Measurements from ENCODE around the gene NFASC.

NFASC gene

GRCh38 chr1:204889681-204890383 lies 19.2 kb downstream of the NFASC start:
- DNase-seq (ENCODE audit: low read depth) = no peak

- DNase-seq (ENCODE audit: low read depth) = no peak
Measured at GRCh38 chr1:204891860-204892259, 21.2 kb downstream of the NFASC start.

GRCh38 chr1:204894031-204894430 lies 23.4 kb downstream of the NFASC start:
- DNase-seq (ENCODE audit: low read depth) = no peak

- no peak for DNase-seq (ENCODE audit: low read depth)
Measured at GRCh38 chr1:204894606-204895005, 23.9 kb downstream of the NFASC start.

GRCh38 chr1:204896023-204896422 lies 25.4 kb downstream of the NFASC start:
- no peak for DNase-seq (ENCODE audit: low read depth)

- no peak for DNase-seq (ENCODE audit: low read depth)
Measured at GRCh38 chr1:204896787-204897469, 26.3 kb downstream of the NFASC start.

GRCh38 chr1:204900721-204901120 lies 30.1 kb downstream of the NFASC start:
- DNase-seq (ENCODE audit: low read depth) = no peak

GRCh38 chr1:204902671-204903070 lies 32.0 kb downstream of the NFASC start:
- no peak for DNase-seq (ENCODE audit: low read depth)

- DNase-seq (ENCODE audit: low read depth) = no peak
Measured at GRCh38 chr1:204904228-204904810, 33.7 kb downstream of the NFASC start.

- no peak for DNase-seq (ENCODE audit: low read depth)
Measured at GRCh38 chr1:204909109-204909508, 38.4 kb downstream of the NFASC start.

- no peak for DNase-seq (ENCODE audit: low read depth)
Measured at GRCh38 chr1:204915861-204916495, 45.3 kb downstream of the NFASC start.

- DNase-seq (ENCODE audit: low read depth) = no peak
Measured at GRCh38 chr1:204917802-204918201, 47.1 kb downstream of the NFASC start.

- no peak for DNase-seq (ENCODE audit: low read depth)
Measured at GRCh38 chr1:204920511-204920910, 49.8 kb downstream of the NFASC start.

- no peak for DNase-seq (ENCODE audit: low read depth)
Measured at GRCh38 chr1:204920967-204921366, 50.3 kb downstream of the NFASC start.

- no peak for DNase-seq (ENCODE audit: low read depth)
Measured at GRCh38 chr1:204921855-204922516, 51.3 kb downstream of the NFASC start.

- no peak for DNase-seq (ENCODE audit: low read depth)
Measured at GRCh38 chr1:204923201-204923600, 52.5 kb downstream of the NFASC start.

- DNase-seq (ENCODE audit: low read depth) = no peak
Measured at GRCh38 chr1:204923626-204924012, 53.0 kb downstream of the NFASC start.

- no peak for DNase-seq (ENCODE audit: low read depth)
Measured at GRCh38 chr1:204924013-204924759, 53.5 kb downstream of the NFASC start.

GRCh38 chr1:204925701-204926100 lies 55.0 kb downstream of the NFASC start:
- DNase-seq (ENCODE audit: low read depth) = no peak

- DNase-seq (ENCODE audit: low read depth) = no peak
Measured at GRCh38 chr1:204927673-204928641, 57.3 kb downstream of the NFASC start.
